Measurements from ENCODE around the gene WDR64.

The WDR64 gene

DNA sequence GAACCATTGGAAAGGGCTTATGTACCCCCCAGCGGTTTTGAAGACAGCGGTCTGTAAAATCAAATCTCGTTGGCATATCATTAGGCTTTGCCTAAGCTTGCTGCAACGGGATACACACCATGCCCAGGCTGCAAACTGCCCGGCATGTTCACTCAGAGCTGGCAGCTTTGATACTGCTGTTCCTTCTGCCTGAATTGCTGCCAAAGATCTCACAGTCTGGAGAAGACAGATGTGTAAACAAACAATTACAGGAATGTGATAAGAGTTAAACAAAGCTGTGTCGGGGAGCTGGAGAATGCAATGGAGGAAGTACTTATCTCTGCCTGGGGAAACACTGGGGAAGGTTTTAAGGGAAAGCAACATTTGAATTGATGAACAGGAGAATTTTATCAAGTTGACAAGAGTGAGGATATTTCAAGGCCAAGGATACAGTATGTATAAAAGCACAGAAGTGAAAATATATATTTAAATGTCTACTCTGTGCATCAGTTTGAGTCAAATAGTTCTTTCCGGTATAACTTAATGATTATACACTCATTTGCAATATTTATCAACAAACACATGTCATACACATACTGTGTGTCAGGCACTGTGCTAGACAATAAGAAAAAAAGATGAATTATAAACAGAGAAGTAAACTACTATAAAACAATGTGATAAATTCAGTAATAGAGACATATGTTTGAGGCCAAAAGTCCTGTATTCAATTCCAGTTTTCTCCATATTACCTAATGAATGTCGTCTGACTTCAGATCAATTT is 41.8 kb upstream of the WDR64 start:
- Histone ChIP-seq H3K9me3 (ENCODE audit: low read length) (no peaks in the 10 kb centered on the region), H2AFZ (ENCODE audit: low read length) (no peak overlapping the region), H3K79me2 (ENCODE audit: insufficient read depth, low read length) (no peaks in the 10 kb centered on the region), H3K4me1 (ENCODE audit: insufficient read depth, low read length, severe bottlenecking) (no peaks in the 10 kb centered on the region), H3K27ac (ENCODE audit: low read depth, low read length, poor library complexity, severe bottlenecking) (no peak overlapping the region), H3K4me2 (ENCODE audit: low read length) (no peak overlapping the region), H3K27me3 (ENCODE audit: insufficient read depth, low read length) (no peaks in the 10 kb centered on the region), H3K9me2 (ENCODE audit: low read depth, low read length) (no peaks in the 10 kb centered on the region), H3F3A (ENCODE audit: insufficient read depth, low read length) (no peaks in the 10 kb centered on the region), H3K9ac (ENCODE audit: low read length) (no peak overlapping the region), H4K20me1 (ENCODE audit: insufficient read depth, low read length) (no peaks in the 10 kb centered on the region), H3K36me3 (ENCODE audit: insufficient read depth, low read length) (no peaks in the 10 kb centered on the region), H3K4me3 (ENCODE audit: low read depth, low read length, poor library complexity, severe bottlenecking) (no peak overlapping the region)
- no peak for TF ChIP-seq EZH2 (IDR thresholded peaks at IDR 0.05; ENCODE audit: borderline replicate concordance, low read length)
- TF ChIP-seq, protein P1, sequence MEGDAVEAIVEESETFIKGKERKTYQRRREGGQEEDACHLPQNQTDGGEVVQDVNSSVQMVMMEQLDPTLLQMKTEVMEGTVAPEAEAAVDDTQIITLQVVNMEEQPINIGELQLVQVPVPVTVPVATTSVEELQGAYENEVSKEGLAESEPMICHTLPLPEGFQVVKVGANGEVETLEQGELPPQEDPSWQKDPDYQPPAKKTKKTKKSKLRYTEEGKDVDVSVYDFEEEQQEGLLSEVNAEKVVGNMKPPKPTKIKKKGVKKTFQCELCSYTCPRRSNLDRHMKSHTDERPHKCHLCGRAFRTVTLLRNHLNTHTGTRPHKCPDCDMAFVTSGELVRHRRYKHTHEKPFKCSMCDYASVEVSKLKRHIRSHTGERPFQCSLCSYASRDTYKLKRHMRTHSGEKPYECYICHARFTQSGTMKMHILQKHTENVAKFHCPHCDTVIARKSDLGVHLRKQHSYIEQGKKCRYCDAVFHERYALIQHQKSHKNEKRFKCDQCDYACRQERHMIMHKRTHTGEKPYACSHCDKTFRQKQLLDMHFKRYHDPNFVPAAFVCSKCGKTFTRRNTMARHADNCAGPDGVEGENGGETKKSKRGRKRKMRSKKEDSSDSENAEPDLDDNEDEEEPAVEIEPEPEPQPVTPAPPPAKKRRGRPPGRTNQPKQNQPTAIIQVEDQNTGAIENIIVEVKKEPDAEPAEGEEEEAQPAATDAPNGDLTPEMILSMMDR (IDR thresholded peaks at IDR 0.05; ENCODE audit: low read length), result no peak

DNA sequence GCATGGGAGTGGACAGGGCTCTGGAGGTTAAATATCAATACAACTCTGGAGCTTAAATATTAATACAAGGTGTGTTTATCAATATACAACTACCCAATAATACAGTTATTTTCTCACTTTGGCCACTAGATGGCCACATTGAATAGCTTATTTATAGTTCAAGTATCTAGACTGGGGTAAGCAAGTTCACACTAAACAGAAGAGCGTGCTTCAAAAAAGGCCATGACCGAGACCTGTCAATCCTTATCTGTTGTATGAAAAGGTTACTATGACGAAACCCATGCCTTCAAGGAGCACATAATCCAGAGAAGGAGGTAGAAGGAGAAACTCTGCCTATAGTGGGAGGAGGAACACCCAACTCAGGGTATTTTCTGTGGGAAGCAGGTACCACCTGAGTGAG is 41.0 kb upstream of the WDR64 start:
- H2AFZ ChIP-seq (ENCODE audit: low read length), result no peak overlapping the region
- no peak overlapping the region for H3K4me2 ChIP-seq (ENCODE audit: low read length)
- H3F3A ChIP-seq (ENCODE audit: insufficient read depth, low read length), result no peaks in the 10 kb centered on the region
- TF ChIP-seq EZH2 (IDR thresholded peaks at IDR 0.05; ENCODE audit: borderline replicate concordance, low read length), result no peak
- TF ChIP-seq, protein P1 (IDR thresholded peaks at IDR 0.05; ENCODE audit: low read length), result peak; percentile 72
- no peaks in the 10 kb centered on the region for H3K27me3 ChIP-seq (ENCODE audit: insufficient read depth, low read length)
- no peaks in the 10 kb centered on the region for H3K9me3 ChIP-seq (ENCODE audit: low read length)
- H4K20me1 ChIP-seq (ENCODE audit: insufficient read depth, low read length), result no peaks in the 10 kb centered on the region
- no peak overlapping the region for H3K27ac ChIP-seq (ENCODE audit: low read depth, low read length, poor library complexity, severe bottlenecking)
- no peaks in the 10 kb centered on the region for H3K36me3 ChIP-seq (ENCODE audit: insufficient read depth, low read length)
- H3K9me2 ChIP-seq (ENCODE audit: low read depth, low read length), result no peaks in the 10 kb centered on the region
- no peak overlapping the region for H3K9ac ChIP-seq (ENCODE audit: low read length)
- no peak overlapping the region for H3K4me3 ChIP-seq (ENCODE audit: low read depth, low read length, poor library complexity, severe bottlenecking)
- H3K79me2 ChIP-seq (ENCODE audit: insufficient read depth, low read length), result no peaks in the 10 kb centered on the region
- H3K4me1 ChIP-seq (ENCODE audit: insufficient read depth, low read length, severe bottlenecking), result no peaks in the 10 kb centered on the region

DNA sequence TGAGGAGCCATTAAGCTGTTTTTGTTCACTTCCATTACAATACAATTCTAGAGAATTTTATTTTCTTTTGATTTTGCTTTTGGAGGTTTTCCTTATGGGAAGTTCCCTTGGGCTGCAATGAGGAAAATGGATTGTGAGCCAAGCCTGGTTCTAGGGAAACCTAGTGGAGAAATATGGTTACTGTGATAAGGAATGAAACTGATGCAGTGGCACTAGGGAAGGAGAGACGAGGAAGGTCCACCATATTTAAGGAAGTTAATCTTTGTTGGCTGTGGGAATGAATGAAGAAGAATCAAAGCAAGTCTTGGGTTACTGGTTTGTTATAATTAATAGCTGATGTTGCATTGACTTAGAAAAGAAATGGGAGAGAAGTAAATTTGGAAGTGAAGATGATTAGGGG is 40.3 kb upstream of the WDR64 start:
- TF ChIP-seq, protein P1 (IDR thresholded peaks at IDR 0.05; ENCODE audit: low read length), result no peak
- TF ChIP-seq EZH2 (IDR thresholded peaks at IDR 0.05; ENCODE audit: borderline replicate concordance, low read length), result no peak
- no peak overlapping the region for H3K4me3 ChIP-seq (ENCODE audit: low read depth, low read length, poor library complexity, severe bottlenecking)
- no peaks in the 10 kb centered on the region for H3K9me2 ChIP-seq (ENCODE audit: low read depth, low read length)
- H3K27me3 ChIP-seq (ENCODE audit: insufficient read depth, low read length), result no peaks in the 10 kb centered on the region
- H3K36me3 ChIP-seq (ENCODE audit: insufficient read depth, low read length), result no peaks in the 10 kb centered on the region
- no peaks in the 10 kb centered on the region for H3K9me3 ChIP-seq (ENCODE audit: low read length)
- H3K79me2 ChIP-seq (ENCODE audit: insufficient read depth, low read length), result no peaks in the 10 kb centered on the region
- no peaks in the 10 kb centered on the region for H3K4me1 ChIP-seq (ENCODE audit: insufficient read depth, low read length, severe bottlenecking)
- no peak overlapping the region for H2AFZ ChIP-seq (ENCODE audit: low read length)
- no peaks in the 10 kb centered on the region for H3F3A ChIP-seq (ENCODE audit: insufficient read depth, low read length)
- H3K4me2 ChIP-seq (ENCODE audit: low read length), result no peak overlapping the region
- no peak overlapping the region for H3K27ac ChIP-seq (ENCODE audit: low read depth, low read length, poor library complexity, severe bottlenecking)
- no peak overlapping the region for H3K9ac ChIP-seq (ENCODE audit: low read length)
- H4K20me1 ChIP-seq (ENCODE audit: insufficient read depth, low read length), result no peaks in the 10 kb centered on the region
